ENCODE results near the gene PLEKHA4.
"Not testable (repeated sequence)": the region's sequence is repeated elsewhere in the genome, so short reads cannot be mapped to it uniquely, and the experiment has no call there.

The PLEKHA4 gene

GRCh38 chr19:48887861-48888612 is 19.6 kb upstream of the PLEKHA4 start:
- no peak for DNase-seq

GRCh38 chr19:48883726-48884125 is 15.3 kb upstream of the PLEKHA4 start:
- DNase-seq = no peak

- DNase-seq = no peak
These were observed 13.6 kb upstream of the PLEKHA4 start for GRCh38 chr19:48881741-48882657.

GRCh38 chr19:48879696-48880095 is 11.3 kb upstream of the PLEKHA4 start:
- not testable (repeated sequence) for DNase-seq

GRCh38 chr19:48879025-48879637 is 10.7 kb upstream of the PLEKHA4 start:
- DNase-seq = no peak

- DNase-seq = no peak
These were observed 10.0 kb upstream of the PLEKHA4 start for GRCh38 chr19:48878196-48879024.

GRCh38 chr19:48877855-48878195 is 9.4 kb upstream of the PLEKHA4 start:
- DNase-seq = no peak

- not testable (repeated sequence) for DNase-seq
These were observed 7.9 kb upstream of the PLEKHA4 start for GRCh38 chr19:48876043-48876981.

GRCh38 chr19:48874303-48875135 is 6.1 kb upstream of the PLEKHA4 start:
- DNase-seq = no peak

GRCh38 chr19:48873476-48874302 is 5.3 kb upstream of the PLEKHA4 start:
- no peak for DNase-seq

- no peak for DNase-seq
These were observed 4.6 kb upstream of the PLEKHA4 start for GRCh38 chr19:48872884-48873475.

GRCh38 chr19:48872182-48872883 is 3.9 kb upstream of the PLEKHA4 start, which contains the start of gene PPP1R15A:
TSS of gene PPP1R15A (plus strand) at chr19:48872421. CDS start at chr19:48873234, 813 bp downstream.
- peak; percentile 90 for DNase-seq

GRCh38 chr19:48871471-48872181 is 3.2 kb upstream of the PLEKHA4 start:
- not testable (repeated sequence) for DNase-seq

- DNase-seq = no peak
These were observed 1.6 kb upstream of the PLEKHA4 start for GRCh38 chr19:48870048-48870447.

- DNase-seq = no peak
These were observed 687 bp downstream of the PLEKHA4 start for GRCh38 chr19:48867746-48868113.

GRCh38 chr19:48867123-48867745 is 1.2 kb downstream of the PLEKHA4 start:
- DNase-seq = no peak

- no peak for DNase-seq
These were observed 1.7 kb downstream of the PLEKHA4 start for GRCh38 chr19:48866692-48867091.
